Panc1 (cell line): Measurements from ENCODE around the gene STK26. TPM values are rescaled to one million over a fixed set of nuclear protein-coding genes. Genes with fewer than 3 reads are reported as not detected.

Source experiments
- ATAC-seq: fragments of 200-7000 bp; cut with Tn5 transposase; 2 replicates; pipeline ENCODE4 v1.9.1; 2020; ENCODE audit warnings: mild to moderate bottlenecking, moderate library complexity
- BruUV-seq: library from RNA; stranded (reverse); fragments of 400-500 nt; replicated peaks from 2 replicates; lab custom pipeline; 2021; lab: Mats Ljungman, UMichigan
- CTCF ChIA-PET: fragments of 300-600 bp; sonication (Branson Sonifier 250); formaldehyde crosslinking; loops from one replicate; lab custom pipeline; 2022; ENCODE audit warnings: antibody characterized with exemption; lab: Charles Lee
- POLR2A ChIA-PET: fragments of 300-600 bp; sonication (Branson Sonifier 250); formaldehyde crosslinking; loops from one replicate; lab custom pipeline; 2022; ENCODE audit warnings: antibody characterized with exemption; lab: Charles Lee
- DNase-seq: peaks from one replicate; pipeline ENCODE4 v3.0.0-alpha.2; 2010; ENCODE audit warnings: low read depth, low spot score
- H3K27ac ChIP-seq: 2 replicates; pipeline ENCODE4 v1.5.1; 2011; ENCODE audit warnings: mild to moderate bottlenecking, low read length, inconsistent platforms
- H3K27me3 ChIP-seq: fragments of 200-500 bp; sonication (Bioruptor generic); 2 replicates; pipeline ENCODE4 v1.6.0; 2014; ENCODE audit warnings: low read length, inconsistent platforms; ENCODE audit not compliant: control insufficient read depth, insufficient read depth
- H3K36me3 ChIP-seq: fragments of 200-500 bp; sonication (Bioruptor generic); 2 replicates; pipeline ENCODE4 v1.5.1; 2014; ENCODE audit warnings: inconsistent platforms, mild to moderate bottlenecking, low read length, moderate library complexity; ENCODE audit not compliant: control insufficient read depth, insufficient read depth
- H3K4me1 ChIP-seq: 2 replicates; pipeline ENCODE4 v1.5.1; 2011; ENCODE audit warnings: inconsistent platforms, mild to moderate bottlenecking, low read length, moderate library complexity; ENCODE audit not compliant: control insufficient read depth, insufficient read depth
- H3K4me3 ChIP-seq, 2 experiments: 2 replicates each; pipeline ENCODE4 v1.5.1; 2011 to 2012; ENCODE audit warnings: low read depth in 2 of 2, low read length in 2 of 2, mild to moderate bottlenecking in 2 of 2, inconsistent platforms in 1 of 2, moderate library complexity in 1 of 2
- H3K9me3 ChIP-seq: fragments of 200-500 bp; sonication (Bioruptor generic); 2 replicates; pipeline ENCODE4 v1.5.1; 2014; ENCODE audit warnings: low read depth, mild to moderate bottlenecking, inconsistent platforms, low read length, moderate library complexity; ENCODE audit not compliant: control insufficient read depth, insufficient read depth
- POLR2AphosphoS5 ChIP-seq: IDR thresholded peaks from 2 replicates; pipeline ENCODE4 v1.6.1; 2012; ENCODE audit warnings: mild to moderate bottlenecking, low read depth, low read length, moderate library complexity
- SIN3A ChIP-seq: IDR thresholded peaks from 2 replicates; pipeline ENCODE4 v1.6.1; 2012; ENCODE audit warnings: low read depth, mild to moderate bottlenecking, low read length, moderate library complexity, borderline replicate concordance; ENCODE audit not compliant: insufficient read depth
- TCF7L2 ChIP-seq: IDR thresholded peaks from 2 replicates; pipeline ENCODE4 v1.6.1; 2011; ENCODE audit warnings: mild to moderate bottlenecking, low read depth, low read length, inconsistent platforms
- in situ Hi-C: cut with HindIII; loops from 2 replicates; pipeline ENCODE4 v1.10.0; 2016; ENCODE audit warnings: low sequenced_read_pairs, low pct_unique_long_range_greater_than_20kb
- intact Hi-C: fragments of 100-400 bp; cut with micrococcal nuclease; formaldehyde crosslinking; loops from one replicate; pipeline ENCODE4 v1.10.0; 2022; ENCODE audit not compliant: unreplicated experiment
- total RNA-seq: library from RNA; stranded (reverse); gene quantifications from one replicate; pipeline ENCODE4 v1.2.1, GENCODE V29; 2021; ENCODE audit not compliant: unreplicated experiment
- TF ChIP-seq, protein P1 (sequence below): fragments of 450-650 bp; IDR thresholded peaks from 2 replicates; pipeline ENCODE4 v1.5.1; 2017; ENCODE audit warnings: mild to moderate bottlenecking
- TF ChIP-seq, protein P2 (sequence below), 2 experiments: IDR thresholded peaks; 2 replicates each; pipeline ENCODE4 v1.6.1; 2011 to 2012; ENCODE audit warnings: low read depth in 2 of 2, control low read depth in 1 of 2, low read length in 1 of 2, mild to moderate bottlenecking in 1 of 2, moderate library complexity in 1 of 2; ENCODE audit not compliant: insufficient read depth in 1 of 2

Gene STK26
- total RNA-seq, 1 experiment from 2014 or later = 44.2 TPM

DNA sequence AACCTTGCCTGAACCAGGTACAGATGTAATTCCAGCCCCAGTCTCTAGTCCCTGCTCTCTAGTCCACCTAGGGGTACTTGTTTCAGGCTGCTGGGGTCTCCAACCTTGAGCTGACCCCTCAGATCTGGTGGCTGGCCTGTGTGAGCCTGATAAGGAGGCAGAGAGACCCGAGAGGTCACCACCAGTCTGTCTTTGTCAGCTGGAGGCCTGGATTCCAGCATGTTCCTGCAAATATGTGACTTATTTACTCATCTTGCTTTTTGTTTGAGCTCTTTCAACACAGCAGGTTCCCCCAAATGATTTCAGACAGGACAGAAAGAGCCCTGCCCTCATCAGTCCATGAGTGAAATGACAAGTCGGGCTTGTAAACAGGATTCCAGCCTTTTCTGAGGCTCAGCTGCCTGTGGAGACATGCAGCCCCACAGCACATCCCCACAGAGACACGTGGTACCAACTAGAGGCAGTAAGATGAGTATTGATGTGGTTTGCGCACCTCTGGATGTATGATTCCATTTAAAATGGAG is 37.5 kb upstream of the STK26 start:
- Histone ChIP-seq H3K36me3 (no peaks in the 10 kb centered on the region), H3K4me1 (no peaks in the 10 kb centered on the region), H3K27ac (no peak overlapping the region), H3K27me3 (peaks cover 18% of the 10 kb centered on the region), H3K4me3 (no peak overlapping the region), H3K9me3 (no peaks in the 10 kb centered on the region)
- CTCF ChIA-PET = no interaction called here
- ATAC-seq = no peak
- BruUV-seq = no TSS peak
- intact Hi-C loops = no loop called here
- in situ Hi-C loops = no loop called here
- TF ChIP-seq TCF7L2 (no peak), SIN3A (no peak), POLR2AphosphoS5 (no peak)
- TF ChIP-seq, protein P1, sequence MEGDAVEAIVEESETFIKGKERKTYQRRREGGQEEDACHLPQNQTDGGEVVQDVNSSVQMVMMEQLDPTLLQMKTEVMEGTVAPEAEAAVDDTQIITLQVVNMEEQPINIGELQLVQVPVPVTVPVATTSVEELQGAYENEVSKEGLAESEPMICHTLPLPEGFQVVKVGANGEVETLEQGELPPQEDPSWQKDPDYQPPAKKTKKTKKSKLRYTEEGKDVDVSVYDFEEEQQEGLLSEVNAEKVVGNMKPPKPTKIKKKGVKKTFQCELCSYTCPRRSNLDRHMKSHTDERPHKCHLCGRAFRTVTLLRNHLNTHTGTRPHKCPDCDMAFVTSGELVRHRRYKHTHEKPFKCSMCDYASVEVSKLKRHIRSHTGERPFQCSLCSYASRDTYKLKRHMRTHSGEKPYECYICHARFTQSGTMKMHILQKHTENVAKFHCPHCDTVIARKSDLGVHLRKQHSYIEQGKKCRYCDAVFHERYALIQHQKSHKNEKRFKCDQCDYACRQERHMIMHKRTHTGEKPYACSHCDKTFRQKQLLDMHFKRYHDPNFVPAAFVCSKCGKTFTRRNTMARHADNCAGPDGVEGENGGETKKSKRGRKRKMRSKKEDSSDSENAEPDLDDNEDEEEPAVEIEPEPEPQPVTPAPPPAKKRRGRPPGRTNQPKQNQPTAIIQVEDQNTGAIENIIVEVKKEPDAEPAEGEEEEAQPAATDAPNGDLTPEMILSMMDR = no peak
- TF ChIP-seq, protein P2, sequence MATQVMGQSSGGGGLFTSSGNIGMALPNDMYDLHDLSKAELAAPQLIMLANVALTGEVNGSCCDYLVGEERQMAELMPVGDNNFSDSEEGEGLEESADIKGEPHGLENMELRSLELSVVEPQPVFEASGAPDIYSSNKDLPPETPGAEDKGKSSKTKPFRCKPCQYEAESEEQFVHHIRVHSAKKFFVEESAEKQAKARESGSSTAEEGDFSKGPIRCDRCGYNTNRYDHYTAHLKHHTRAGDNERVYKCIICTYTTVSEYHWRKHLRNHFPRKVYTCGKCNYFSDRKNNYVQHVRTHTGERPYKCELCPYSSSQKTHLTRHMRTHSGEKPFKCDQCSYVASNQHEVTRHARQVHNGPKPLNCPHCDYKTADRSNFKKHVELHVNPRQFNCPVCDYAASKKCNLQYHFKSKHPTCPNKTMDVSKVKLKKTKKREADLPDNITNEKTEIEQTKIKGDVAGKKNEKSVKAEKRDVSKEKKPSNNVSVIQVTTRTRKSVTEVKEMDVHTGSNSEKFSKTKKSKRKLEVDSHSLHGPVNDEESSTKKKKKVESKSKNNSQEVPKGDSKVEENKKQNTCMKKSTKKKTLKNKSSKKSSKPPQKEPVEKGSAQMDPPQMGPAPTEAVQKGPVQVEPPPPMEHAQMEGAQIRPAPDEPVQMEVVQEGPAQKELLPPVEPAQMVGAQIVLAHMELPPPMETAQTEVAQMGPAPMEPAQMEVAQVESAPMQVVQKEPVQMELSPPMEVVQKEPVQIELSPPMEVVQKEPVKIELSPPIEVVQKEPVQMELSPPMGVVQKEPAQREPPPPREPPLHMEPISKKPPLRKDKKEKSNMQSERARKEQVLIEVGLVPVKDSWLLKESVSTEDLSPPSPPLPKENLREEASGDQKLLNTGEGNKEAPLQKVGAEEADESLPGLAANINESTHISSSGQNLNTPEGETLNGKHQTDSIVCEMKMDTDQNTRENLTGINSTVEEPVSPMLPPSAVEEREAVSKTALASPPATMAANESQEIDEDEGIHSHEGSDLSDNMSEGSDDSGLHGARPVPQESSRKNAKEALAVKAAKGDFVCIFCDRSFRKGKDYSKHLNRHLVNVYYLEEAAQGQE (IDR thresholded peaks at IDR 0.05; ENCODE audit: insufficient read depth in 1 of 2, low read depth in 2 of 2, low read length in 1 of 2) = no peak
- DNase-seq = no peak
- POLR2A ChIA-PET = interaction anchor here (0.6 kb wide), 1 partner anchor 165 kb away, joined by 5 read pairs; no protein-coding TSS in a partner anchor

DNA sequence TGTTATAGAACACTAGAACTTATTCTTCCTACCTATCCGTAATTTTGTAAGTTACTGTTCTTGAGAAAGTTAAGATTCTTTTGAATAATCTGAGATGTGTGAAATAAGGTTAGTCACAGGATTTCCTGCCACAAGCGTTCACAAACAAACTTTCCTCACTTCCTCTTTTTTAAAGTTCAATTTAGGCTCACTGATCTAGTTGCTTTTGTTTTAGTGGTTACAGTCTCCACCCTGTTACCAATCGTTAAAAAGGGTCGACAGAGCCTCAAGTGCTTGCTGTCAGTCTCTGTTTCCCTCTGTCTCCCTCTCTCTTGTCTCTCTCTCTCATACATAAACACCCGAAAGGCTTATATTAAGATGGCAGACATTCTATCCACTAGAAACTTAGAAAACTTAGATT is 35.9 kb upstream of the STK26 start:
- no TSS peak for BruUV-seq
- no peaks in the 10 kb centered on the region for H3K9me3 ChIP-seq
- H3K36me3 ChIP-seq = no peaks in the 10 kb centered on the region
- H3K27ac ChIP-seq = no peak overlapping the region
- peaks cover 18% of the 10 kb centered on the region for H3K27me3 ChIP-seq
- in situ Hi-C loops (no loop called here), intact Hi-C loops (no loop called here)
- TF ChIP-seq POLR2AphosphoS5 = no peak
- no peak for TF ChIP-seq SIN3A
- TF ChIP-seq, protein P1 = no peak
- no peak for TF ChIP-seq TCF7L2
- TF ChIP-seq, protein P2 (IDR thresholded peaks at IDR 0.05; ENCODE audit: insufficient read depth in 1 of 2, low read depth in 2 of 2, low read length in 1 of 2) = no peak
- no peak overlapping the region for H3K4me3 ChIP-seq
- H3K4me1 ChIP-seq = no peaks in the 10 kb centered on the region
- POLR2A ChIA-PET = no interaction called here
- CTCF ChIA-PET = no interaction called here
- ATAC-seq = no peak
- DNase-seq = no peak
